HUES64 (cell line): Measurements from ENCODE around the gene CFAP20DC.

ENCODE experiments used
- H3K27ac ChIP-seq: 2 replicates; pipeline ENCODE4 v1.7.0; 2013; ENCODE audit warnings: low read depth, low read length, inconsistent platforms
- H3K27me3 ChIP-seq: 2 replicates; pipeline ENCODE4 v1.6.1; 2013; ENCODE audit warnings: mild to moderate bottlenecking, low read length; ENCODE audit not compliant: insufficient read depth
- H3K36me3 ChIP-seq: 2 replicates; pipeline ENCODE4 v1.6.1; 2013; ENCODE audit warnings: mild to moderate bottlenecking, low read length; ENCODE audit not compliant: insufficient read depth
- H3K4me1 ChIP-seq: 2 replicates; pipeline ENCODE4 v1.6.1; 2013; ENCODE audit warnings: mild to moderate bottlenecking, low read length, moderate library complexity; ENCODE audit not compliant: insufficient read depth
- H3K4me3 ChIP-seq: 2 replicates; pipeline ENCODE4 v1.5.1; 2013; ENCODE audit warnings: mild to moderate bottlenecking, low read length, moderate library complexity
- H3K9ac ChIP-seq: 2 replicates; pipeline ENCODE4 v1.6.1; 2013; ENCODE audit warnings: mild to moderate bottlenecking, low read depth, low read length
- H3K9me3 ChIP-seq: 2 replicates; pipeline ENCODE4 v1.6.1; 2013; ENCODE audit warnings: low read depth, low read length; ENCODE audit not compliant: insufficient read depth
- WGBS: fragments of 150-250, 120-280 bp; methylation state at CpG from one replicate; pipeline ENCODE4 v1.1.7; 2013; ENCODE audit warnings: missing lambda C conversion rate; 5-methylcytosine and 5-hydroxymethylcytosine counted together

Gene CFAP20DC

DNA sequence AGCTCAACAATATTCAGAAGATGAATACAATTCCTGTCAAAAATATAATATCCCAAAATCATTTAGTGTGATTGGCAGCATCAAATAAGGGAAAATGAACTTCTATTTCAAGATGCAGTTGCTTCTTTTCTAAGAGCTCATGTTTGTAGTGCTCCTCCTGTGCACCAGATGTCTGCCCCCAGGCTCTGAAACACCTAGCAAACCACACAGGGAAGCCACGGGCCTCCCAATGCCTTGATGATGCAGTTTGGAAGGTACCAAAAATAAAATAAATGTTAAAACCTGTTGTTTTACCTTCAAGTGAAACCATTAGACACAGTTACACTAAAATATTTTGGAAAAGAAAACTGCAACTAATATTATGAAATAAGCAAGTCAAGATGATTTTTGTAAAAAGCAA is 22.2 kb downstream of the CFAP20DC start:
- WGBS: no CpG with 5 or more reads among the region's 1 CpG

DNA sequence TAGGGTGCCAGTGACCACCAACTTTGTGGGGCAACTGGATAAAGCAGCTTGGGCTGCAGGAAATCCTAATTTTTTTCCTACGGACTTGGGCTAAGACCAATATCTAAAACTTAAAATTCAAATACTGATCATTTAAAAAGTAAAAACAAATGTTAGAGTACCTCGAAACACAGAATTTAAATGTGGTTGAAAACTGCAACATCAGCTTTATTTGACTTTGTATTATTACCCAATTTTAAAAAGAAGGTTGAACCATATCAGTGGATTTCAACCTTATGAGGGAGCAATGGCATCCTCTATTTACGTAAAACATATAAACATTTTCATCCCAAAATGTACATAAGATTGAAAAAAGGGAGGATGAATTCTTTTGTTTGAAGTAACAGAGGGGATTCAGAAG is 26.2 kb downstream of the CFAP20DC start:
- no peaks in the 10 kb centered on the region for H3K4me1 ChIP-seq
- 88% methylated on average over 1 of the region's 3 CpGs for WGBS
- no peaks in the 10 kb centered on the region for H3K36me3 ChIP-seq
- no peaks in the 10 kb centered on the region for H3K27me3 ChIP-seq
- H3K9ac ChIP-seq: no peak overlapping the region
- H3K9me3 ChIP-seq: no peaks in the 10 kb centered on the region
- no peak overlapping the region for H3K27ac ChIP-seq
- H3K4me3 ChIP-seq: no peak overlapping the region

More for the DNA sequence above, 22.2 kb downstream of the CFAP20DC start:
- H3K4me3 ChIP-seq: no peak overlapping the region
- H3K36me3 ChIP-seq: no peaks in the 10 kb centered on the region
- H3K4me1 ChIP-seq: peaks cover 7% of the 10 kb centered on the region; the same call in 1 of the 2 replicates
- no peak overlapping the region for H3K27ac ChIP-seq
- H3K27me3 ChIP-seq: no peaks in the 10 kb centered on the region
- H3K9ac ChIP-seq: no peak overlapping the region
- H3K9me3 ChIP-seq: no peaks in the 10 kb centered on the region

DNA sequence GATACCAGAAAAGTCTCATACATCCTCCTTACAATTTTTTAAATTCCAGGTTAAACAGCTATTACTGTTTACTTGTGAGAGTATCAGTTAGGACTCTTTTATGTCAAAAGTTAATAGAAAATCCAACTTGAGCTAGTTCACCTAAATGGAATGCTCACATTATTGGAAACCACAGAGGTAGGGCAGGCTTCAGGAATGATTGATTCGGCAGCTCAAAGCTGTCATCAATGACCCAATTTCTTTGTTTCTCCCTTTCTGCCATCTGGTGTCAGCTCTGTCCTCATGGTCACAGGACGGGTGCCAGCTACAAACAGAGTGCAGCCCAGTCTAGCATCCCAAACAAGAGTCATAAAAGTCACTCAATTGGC is 32.2 kb downstream of the CFAP20DC start:
- H3K36me3 ChIP-seq: no peaks in the 10 kb centered on the region
- no peak overlapping the region for H3K9ac ChIP-seq
- WGBS: 92% methylated on average over 2 of the region's 2 CpGs
- H3K27ac ChIP-seq: no peak overlapping the region
- no peak overlapping the region for H3K4me3 ChIP-seq
- no peaks in the 10 kb centered on the region for H3K27me3 ChIP-seq
- no peaks in the 10 kb centered on the region for H3K9me3 ChIP-seq
- no peaks in the 10 kb centered on the region for H3K4me1 ChIP-seq

DNA sequence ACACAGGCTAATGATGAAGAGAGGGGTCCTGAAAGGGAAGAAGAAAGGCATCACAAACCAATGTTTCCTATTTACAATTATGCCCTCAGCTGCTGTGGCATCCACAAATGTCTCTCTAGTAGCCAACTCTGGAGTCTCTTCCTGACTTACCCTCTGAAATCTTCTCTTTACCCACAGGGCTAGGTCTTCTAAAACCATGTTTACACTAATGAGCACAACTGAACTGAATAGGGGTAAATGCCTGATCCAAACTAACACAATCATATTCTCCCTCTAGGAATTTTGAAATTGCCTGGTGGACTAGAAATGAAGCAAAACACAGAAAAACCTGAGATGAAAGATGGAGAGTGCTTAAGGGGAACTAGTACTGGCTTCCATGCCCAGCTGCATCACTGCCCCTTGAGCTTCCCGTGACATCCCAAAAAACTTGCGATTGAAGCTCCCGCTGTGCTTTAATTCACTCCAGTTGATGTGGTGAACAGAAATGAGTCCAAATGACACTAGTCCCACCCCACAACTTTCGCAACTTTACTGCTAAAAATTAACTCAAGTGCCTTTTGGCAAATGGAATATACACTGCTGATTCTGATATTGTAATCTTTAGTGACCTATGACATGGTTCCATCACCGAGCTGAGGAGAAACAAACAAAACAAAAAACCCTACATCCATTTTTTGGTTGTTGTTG is 32.8 kb downstream of the CFAP20DC start:
- WGBS: 98% methylated on average over 4 of the region's 5 CpGs
- Histone ChIP-seq H3K27ac (no peak overlapping the region), H3K27me3 (no peaks in the 10 kb centered on the region), H3K4me3 (no peak overlapping the region), H3K36me3 (no peaks in the 10 kb centered on the region), H3K9me3 (no peaks in the 10 kb centered on the region), H3K9ac (no peak overlapping the region), H3K4me1 (no peaks in the 10 kb centered on the region)

DNA sequence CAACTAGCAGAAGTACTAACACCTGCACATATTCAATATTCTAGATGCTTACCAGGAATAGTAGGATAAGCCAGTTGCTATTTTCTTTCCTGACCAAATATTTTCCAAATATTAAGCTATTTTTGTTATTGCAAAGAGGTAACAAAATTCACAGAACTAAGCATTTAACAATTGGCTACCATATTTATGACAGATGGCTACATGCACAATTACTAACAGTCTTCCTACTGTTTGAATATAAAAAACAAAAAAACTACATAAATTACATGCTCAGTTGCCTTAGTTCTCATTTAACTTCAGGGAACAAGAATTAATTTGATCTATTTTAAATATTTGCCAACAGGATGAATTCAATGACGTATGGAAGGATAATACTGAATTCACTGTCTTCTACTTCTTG is 36.2 kb downstream of the CFAP20DC start:
- no peaks in the 10 kb centered on the region for H3K9me3 ChIP-seq
- H3K4me1 ChIP-seq: no peaks in the 10 kb centered on the region
- no peak overlapping the region for H3K27ac ChIP-seq
- no peaks in the 10 kb centered on the region for H3K36me3 ChIP-seq
- no peaks in the 10 kb centered on the region for H3K27me3 ChIP-seq
- no peak overlapping the region for H3K9ac ChIP-seq
- WGBS: 92% methylated on average over 1 of the region's 1 CpG
- H3K4me3 ChIP-seq: no peak overlapping the region

DNA sequence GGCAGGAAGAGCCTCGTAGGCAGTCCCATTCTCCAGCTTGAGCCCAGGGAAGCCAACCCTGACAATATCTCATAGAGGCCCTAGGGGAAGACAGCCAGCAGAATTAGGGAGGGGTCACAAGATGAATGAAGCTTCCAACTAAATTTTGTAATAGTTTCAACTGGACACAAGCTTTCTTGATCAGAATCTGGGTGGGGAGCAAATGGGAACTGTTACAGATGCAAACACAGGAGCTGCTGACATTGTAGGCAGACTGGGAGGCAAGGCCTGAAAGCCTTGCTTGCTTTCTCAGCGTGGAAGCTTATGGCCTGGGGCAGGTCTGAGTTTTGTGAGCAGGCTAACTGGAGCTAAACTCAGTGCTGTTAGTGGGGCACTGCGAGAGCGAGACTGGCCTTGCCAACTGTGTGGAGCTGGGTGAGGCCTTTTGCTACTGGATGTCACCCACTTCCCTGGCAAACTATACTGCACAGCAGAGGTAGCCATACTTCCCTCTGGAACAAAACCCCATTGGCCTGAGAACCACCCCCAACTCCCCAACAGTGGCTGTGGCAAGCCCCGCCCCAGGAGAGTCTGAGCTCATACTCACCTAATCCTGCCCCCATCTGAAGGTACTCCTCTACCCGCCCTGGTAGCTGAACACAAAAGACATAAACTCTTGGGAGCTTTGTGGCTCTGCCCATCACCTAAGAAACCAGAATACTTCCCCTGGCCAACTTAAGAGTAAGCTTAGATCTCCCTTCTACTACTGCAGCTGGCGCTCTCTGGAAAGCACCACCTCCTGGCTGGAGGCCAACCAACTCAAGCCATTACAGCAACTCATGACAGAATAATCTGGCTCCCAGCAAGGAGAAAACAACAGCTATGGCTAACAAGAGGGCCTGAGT is 42.9 kb downstream of the CFAP20DC start:
- H3K36me3 ChIP-seq: no peaks in the 10 kb centered on the region
- no peaks in the 10 kb centered on the region for H3K9me3 ChIP-seq
- H3K27me3 ChIP-seq: no peaks in the 10 kb centered on the region
- H3K4me3 ChIP-seq: no peak overlapping the region
- H3K9ac ChIP-seq: no peak overlapping the region
- WGBS: 91% methylated on average over 7 of the region's 7 CpGs
- no peak overlapping the region for H3K27ac ChIP-seq
- no peaks in the 10 kb centered on the region for H3K4me1 ChIP-seq

DNA sequence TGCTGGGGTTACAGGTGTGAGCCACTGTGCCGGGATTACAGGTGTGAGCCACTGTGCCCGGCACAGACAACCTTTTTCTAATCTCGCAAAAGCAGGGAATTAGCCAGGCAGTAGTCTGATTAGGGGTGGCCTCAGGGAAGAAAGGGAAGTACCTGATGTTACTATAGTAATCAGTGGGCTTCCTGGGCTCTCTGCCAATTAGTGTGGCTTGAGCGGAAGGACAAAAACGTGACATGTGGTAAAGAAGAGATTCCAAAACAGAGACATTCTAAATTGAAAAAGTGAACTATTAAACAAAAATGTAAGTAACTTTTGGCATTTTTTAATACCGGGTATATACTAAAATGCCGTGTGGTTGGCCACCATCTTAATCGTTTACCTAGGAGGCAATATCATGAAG is 48.1 kb downstream of the CFAP20DC start:
- H3K4me3 ChIP-seq: no peak overlapping the region
- H3K4me1 ChIP-seq: no peaks in the 10 kb centered on the region
- no peak overlapping the region for H3K9ac ChIP-seq
- H3K9me3 ChIP-seq: no peaks in the 10 kb centered on the region
- no peak overlapping the region for H3K27ac ChIP-seq
- no peaks in the 10 kb centered on the region for H3K36me3 ChIP-seq
- WGBS: 94% methylated on average over 8 of the region's 8 CpGs
- no peaks in the 10 kb centered on the region for H3K27me3 ChIP-seq

DNA sequence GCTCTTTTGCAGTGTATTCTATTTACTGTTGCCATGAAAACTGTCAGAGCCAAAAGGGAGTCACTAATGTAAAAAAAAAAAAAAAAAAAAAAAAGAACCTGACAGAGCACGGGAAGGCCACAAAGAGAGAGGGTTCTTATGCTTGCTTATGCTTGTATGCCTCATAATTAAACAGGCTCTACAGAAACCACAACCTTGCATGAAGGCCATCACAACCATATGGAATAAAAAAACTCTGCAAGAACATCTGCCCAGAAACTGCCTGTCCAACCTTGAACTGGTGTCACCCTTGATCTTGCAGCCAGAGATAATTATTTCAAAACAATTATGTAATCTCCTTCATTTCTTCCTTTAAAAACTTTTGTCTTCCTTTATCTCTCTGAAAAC is 50.1 kb downstream of the CFAP20DC start:
- 86% methylated on average over 1 of the region's 1 CpG for WGBS
- Histone ChIP-seq H3K4me3 (no peak overlapping the region), H3K27ac (no peak overlapping the region), H3K9me3 (no peaks in the 10 kb centered on the region), H3K4me1 (no peaks in the 10 kb centered on the region), H3K27me3 (no peaks in the 10 kb centered on the region), H3K9ac (no peak overlapping the region), H3K36me3 (no peaks in the 10 kb centered on the region)

DNA sequence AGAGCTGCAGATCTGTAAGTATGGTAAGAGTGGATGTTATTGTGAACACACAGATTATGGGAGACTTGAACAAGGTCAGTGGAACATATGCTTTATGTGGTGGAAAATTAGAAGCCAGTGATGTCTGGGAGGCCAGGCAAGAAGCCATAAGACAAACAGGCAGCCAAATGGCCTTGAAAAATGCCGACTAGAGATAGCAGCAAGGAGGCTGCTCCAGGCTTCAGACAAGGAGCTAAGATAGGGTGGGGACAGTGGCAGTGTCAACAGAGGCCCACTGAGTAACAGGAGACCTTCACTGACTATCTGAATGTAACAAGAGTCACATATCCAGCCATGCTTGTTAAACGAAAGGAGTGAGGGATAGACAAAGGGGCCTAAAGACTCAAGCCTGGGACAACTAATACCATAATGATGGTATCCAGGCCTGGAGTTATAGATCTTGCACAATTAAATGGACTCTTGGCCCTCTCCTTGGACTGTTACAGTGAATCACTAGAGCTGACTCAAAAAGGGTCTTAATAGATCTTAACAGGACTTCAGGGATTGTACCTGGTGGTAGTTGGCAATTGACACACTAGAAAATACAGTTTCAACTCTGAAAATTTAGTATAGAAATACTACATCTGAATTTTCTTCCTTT is 50.6 kb downstream of the CFAP20DC start:
- H3K9ac ChIP-seq: no peak overlapping the region
- no peak overlapping the region for H3K27ac ChIP-seq
- no peaks in the 10 kb centered on the region for H3K36me3 ChIP-seq
- H3K4me3 ChIP-seq: no peak overlapping the region
- H3K9me3 ChIP-seq: no peaks in the 10 kb centered on the region
- no peaks in the 10 kb centered on the region for H3K27me3 ChIP-seq
- WGBS: 83% methylated on average over 2 of the region's 2 CpGs
- H3K4me1 ChIP-seq: peaks cover 3% of the 10 kb centered on the region; the same call in 1 of the 2 replicates

DNA sequence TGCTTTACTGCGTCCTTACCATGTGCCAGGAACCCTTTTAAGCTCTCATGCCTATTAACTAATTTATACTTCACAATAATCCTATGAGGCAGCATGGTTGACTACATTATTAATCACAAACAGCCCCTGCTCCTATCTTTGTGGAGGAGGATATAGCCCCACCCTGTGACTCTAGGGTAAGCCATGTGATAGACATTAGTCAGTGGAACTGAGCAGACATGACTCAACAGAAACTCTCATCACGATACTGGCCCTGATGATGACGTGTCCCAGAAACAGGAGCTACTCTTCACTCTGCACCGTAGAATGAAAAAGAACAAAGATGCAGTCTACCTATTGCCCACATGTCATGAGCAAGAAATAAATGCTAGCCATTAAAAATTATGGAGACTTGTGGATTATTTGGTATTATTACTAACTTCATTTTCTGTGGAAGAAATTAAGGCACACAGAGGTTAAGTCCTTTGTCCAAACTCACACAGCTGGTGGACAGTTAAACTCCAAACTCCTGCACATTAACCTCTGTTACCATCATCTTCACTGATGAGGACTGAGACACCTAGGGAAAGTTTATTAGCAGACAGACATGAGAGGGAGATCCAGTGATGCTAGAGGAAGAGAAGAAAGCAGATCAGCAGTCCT is 51.2 kb downstream of the CFAP20DC start:
- H3K9me3 ChIP-seq: no peaks in the 10 kb centered on the region
- no peak overlapping the region for H3K27ac ChIP-seq
- WGBS: 95% methylated on average over 4 of the region's 4 CpGs
- no peaks in the 10 kb centered on the region for H3K36me3 ChIP-seq
- no peak overlapping the region for H3K9ac ChIP-seq
- no peaks in the 10 kb centered on the region for H3K27me3 ChIP-seq
- H3K4me1 ChIP-seq: peaks cover 3% of the 10 kb centered on the region; the same call in 1 of the 2 replicates
- H3K4me3 ChIP-seq: no peak overlapping the region

DNA sequence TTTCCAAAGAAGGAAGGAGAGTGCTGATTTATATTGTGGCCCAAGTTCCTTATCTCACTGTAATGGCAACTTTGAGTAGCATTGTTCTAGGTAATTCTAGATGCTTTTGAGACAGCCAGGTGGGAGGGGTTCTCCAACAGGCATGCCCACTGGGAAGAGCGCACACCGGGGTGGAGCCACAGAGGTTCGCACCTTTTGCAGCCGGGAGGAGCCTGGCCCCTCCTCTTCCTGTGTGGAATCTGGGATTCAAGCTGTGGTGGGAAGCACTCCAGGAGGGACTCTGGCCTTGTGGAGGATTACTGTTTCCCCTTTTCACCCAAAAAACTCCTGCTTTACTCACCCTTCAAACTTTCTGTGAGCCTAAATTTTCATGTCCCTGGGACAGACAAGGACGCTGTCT is 53.1 kb downstream of the CFAP20DC start:
- Histone ChIP-seq H3K27me3 (no peaks in the 10 kb centered on the region), H3K9me3 (no peaks in the 10 kb centered on the region)
- 89% methylated on average over 5 of the region's 5 CpGs for WGBS

More for the DNA sequence above, 53.1 kb downstream of the CFAP20DC start:
- Histone ChIP-seq H3K9ac (no peak overlapping the region), H3K36me3 (no peaks in the 10 kb centered on the region), H3K4me1 (peaks cover 3% of the 10 kb centered on the region; the same call in 1 of the 2 replicates), H3K4me3 (no peak overlapping the region), H3K27ac (no peak overlapping the region)
